H1 (cell line): ENCODE results near the gene WDFY4. TPM values are rescaled to one million over a fixed set of nuclear protein-coding genes. Genes with fewer than 3 reads are reported as not detected.

ENCODE experiments used
- CTCF ChIA-PET: fragments of 300-600 bp; sonication (Branson Sonifier 250); formaldehyde crosslinking; loops from one replicate; lab custom pipeline; 2021; ENCODE audit not compliant: partially characterized antibody; lab: Charles Lee
- POLR2A ChIA-PET: fragments of 300-600 bp; sonication (Branson Sonifier 250); formaldehyde crosslinking; loops from one replicate; lab custom pipeline; 2021; ENCODE audit warnings: inconsistent platforms; ENCODE audit not compliant: partially characterized antibody; lab: Charles Lee
- DNase-seq, 2 experiments: peaks; one replicate each; pipeline versions ENCODE4 v3.0.0 to v3.0.0-alpha.2; 2010 to 2022; ENCODE audit warnings: low spot score in 2 of 2, low read depth in 1 of 2, mixed read lengths in 1 of 2
- FAIRE-seq: peaks from 2 replicates; lab custom pipeline; 2011; peaks lifted over from hg19 to GRCh38; lab: Jason Lieb, UNC
- H2AFZ ChIP-seq: 2 replicates; pipeline ENCODE4 v1.8.1; 2012; ENCODE audit warnings: low read length, inconsistent platforms
- H2AK5ac ChIP-seq: 2 replicates; pipeline ENCODE4 v1.6.1; 2013; ENCODE audit warnings: low read depth, low read length
- H2BK120ac ChIP-seq: replicated peaks from 2 replicates; pipeline ENCODE3; 2013; ENCODE audit warnings: low read depth, low read length, inconsistent platforms
- H2BK12ac ChIP-seq: 2 replicates; pipeline ENCODE4 v1.6.1; 2013; ENCODE audit warnings: low read depth, low read length
- H2BK15ac ChIP-seq: 2 replicates; pipeline ENCODE4 v1.6.1; 2013; ENCODE audit warnings: low read length
- H2BK20ac ChIP-seq: 2 replicates; pipeline ENCODE4 v1.6.1; 2013; ENCODE audit warnings: low read length
- H2BK5ac ChIP-seq: 2 replicates; pipeline ENCODE4 v1.6.1; 2013; ENCODE audit warnings: low read depth, low read length
- H3K14ac ChIP-seq: 2 replicates; pipeline ENCODE4 v1.6.1; 2013; ENCODE audit warnings: inconsistent platforms; ENCODE audit not compliant: insufficient read length
- H3K18ac ChIP-seq: 2 replicates; pipeline ENCODE4 v1.6.1; 2013; ENCODE audit warnings: low read length; ENCODE audit errors: extremely low read depth
- H3K23ac ChIP-seq: 2 replicates; pipeline ENCODE4 v1.6.1; 2013; ENCODE audit warnings: inconsistent platforms; ENCODE audit not compliant: insufficient read length
- H3K23me2 ChIP-seq: 2 replicates; pipeline ENCODE4 v1.6.1; 2013; ENCODE audit warnings: low read depth, low read length
- H3K27ac ChIP-seq: 2 replicates; pipeline ENCODE4 v1.6.1; 2011; ENCODE audit warnings: low read depth, low read length, inconsistent platforms
- H3K27me3 ChIP-seq, 4 experiments: replicated peaks in 1 of 4; 1 replicate in 1 of 4; 2 replicates in 3 of 4; pipeline versions ENCODE4 v1.6.1 to v1.8.1; 2011 to 2013; ENCODE audit warnings: low read length in 3 of 4, mild to moderate bottlenecking in 3 of 4, inconsistent platforms in 2 of 4, mixed read lengths in 2 of 4, moderate library complexity in 1 of 4; ENCODE audit not compliant: control insufficient read depth in 3 of 4, insufficient read depth in 3 of 4; ENCODE audit errors: extremely low read depth in 1 of 4
- H3K36me3 ChIP-seq, 4 experiments: 2 replicates each; pipeline versions ENCODE4 v1.6.1 to v1.8.1; 2011 to 2013; ENCODE audit warnings: mild to moderate bottlenecking in 4 of 4, low read length in 3 of 4, moderate library complexity in 2 of 4, control low read depth in 1 of 4, inconsistent platforms in 1 of 4; ENCODE audit not compliant: insufficient read depth in 4 of 4, control insufficient read depth in 2 of 4
- H3K4ac ChIP-seq: replicated peaks from 2 replicates; pipeline ENCODE3; 2013; ENCODE audit warnings: low read length, low read depth, mixed read lengths, inconsistent platforms; ENCODE audit not compliant: insufficient read length
- H3K4me1 ChIP-seq, 4 experiments: replicated peaks in 1 of 4; 1 replicate in 1 of 4; 2 replicates in 3 of 4; pipeline versions ENCODE4 v1.6.1 to v1.8.1; 2011 to 2013; ENCODE audit warnings: low read length in 3 of 4, inconsistent platforms in 2 of 4, mixed read lengths in 1 of 4; ENCODE audit not compliant: insufficient read depth in 4 of 4, control insufficient read depth in 3 of 4
- H3K4me2 ChIP-seq, 2 experiments: 2 replicates each; pipeline versions ENCODE4 v1.6.1 to v1.8.1; 2011 to 2013; ENCODE audit warnings: low read depth in 2 of 2, low read length in 2 of 2, control low read depth in 1 of 2, inconsistent platforms in 1 of 2, mild to moderate bottlenecking in 1 of 2; ENCODE audit not compliant: insufficient read depth in 1 of 2
- H3K4me3 ChIP-seq, 4 experiments: fragments of 200-600, 300-600 bp in 1 of 4; sonication (generic), shearing (Covaris generic), sonication (Bioruptor Twin) in 1 of 4; 2 replicates each; pipeline versions ENCODE4 v1.5.1 to v1.8.1; 2011 to 2016; ENCODE audit warnings: low read length in 4 of 4, low read depth in 3 of 4, control low read depth in 2 of 4, inconsistent platforms in 2 of 4, mild to moderate bottlenecking in 2 of 4, mixed read lengths in 1 of 4, moderate library complexity in 1 of 4; ENCODE audit not compliant: insufficient read depth in 2 of 4; ENCODE audit errors: extremely low read depth in 1 of 4
- H3K56ac ChIP-seq: replicated peaks from 2 replicates; pipeline ENCODE3; 2013; ENCODE audit warnings: low read depth, mild to moderate bottlenecking, mixed read lengths, low read length, inconsistent platforms; ENCODE audit not compliant: insufficient read length
- H3K79me1 ChIP-seq: 2 replicates; pipeline ENCODE4 v1.6.1; 2013; ENCODE audit warnings: low read depth, low read length, control low read depth
- H3K79me2 ChIP-seq, 2 experiments: 2 replicates each; pipeline versions ENCODE4 v1.6.1 to v1.8.1; 2012 to 2013; ENCODE audit warnings: low read length in 2 of 2, mild to moderate bottlenecking in 2 of 2, inconsistent platforms in 1 of 2; ENCODE audit not compliant: insufficient read depth in 2 of 2, control insufficient read depth in 1 of 2
- H3K9ac ChIP-seq, 4 experiments: replicated peaks in 1 of 4; 1 replicate in 1 of 4; 2 replicates in 3 of 4; pipeline versions ENCODE4 v1.6.1 to v1.8.1; 2011 to 2013; ENCODE audit warnings: low read depth in 3 of 4, low read length in 3 of 4, control low read depth in 2 of 4, mild to moderate bottlenecking in 2 of 4, moderate library complexity in 2 of 4, inconsistent platforms in 1 of 4; ENCODE audit errors: extremely low read depth in 1 of 4
- H3K9me3 ChIP-seq, 2 experiments: 2 replicates each; pipeline versions ENCODE4 v1.6.1 to v1.8.1; 2012 to 2013; ENCODE audit warnings: mild to moderate bottlenecking in 2 of 2, moderate library complexity in 2 of 2, control low read depth in 1 of 2, inconsistent platforms in 1 of 2, low read depth in 1 of 2, low read length in 1 of 2, mixed read lengths in 1 of 2; ENCODE audit not compliant: insufficient read depth in 2 of 2
- H4K20me1 ChIP-seq, 2 experiments: replicated peaks in 1 of 2; 2 replicates each; pipeline versions ENCODE3 to v1.8.1; 2011 to 2013; ENCODE audit warnings: inconsistent platforms in 2 of 2, low read length in 2 of 2, mild to moderate bottlenecking in 1 of 2; ENCODE audit not compliant: insufficient read depth in 2 of 2, control insufficient read depth in 1 of 2
- H4K5ac ChIP-seq: 2 replicates; pipeline ENCODE4 v1.6.1; 2013; ENCODE audit warnings: low read length, low read depth, mixed read lengths, inconsistent platforms; ENCODE audit not compliant: insufficient read length
- H4K8ac ChIP-seq: 2 replicates; pipeline ENCODE4 v1.8.0; 2013; ENCODE audit warnings: mild to moderate bottlenecking, moderate library complexity, low read length, inconsistent platforms; ENCODE audit not compliant: insufficient read depth; ENCODE audit errors: extremely low read depth
- H4K91ac ChIP-seq: replicated peaks from 2 replicates; pipeline ENCODE3; 2013; ENCODE audit warnings: low read length, mixed read lengths, inconsistent platforms; ENCODE audit not compliant: insufficient read length
- ASH2L ChIP-seq: fragments of 200-600, 300-600 bp; sonication (generic); IDR thresholded peaks from one replicate; pipeline ENCODE4 v1.7.1; 2017; ENCODE audit warnings: low read length
- CBX8 ChIP-seq: fragments of 300-800, 300-1000 bp; sonication (generic); IDR thresholded peaks from 2 replicates; pipeline ENCODE4 v1.7.1; 2016; ENCODE audit warnings: low read depth, low read length, borderline replicate concordance
- CHD1 ChIP-seq: IDR thresholded peaks from 2 replicates; pipeline ENCODE4 v1.6.1; 2012; ENCODE audit warnings: low read depth, low read length, improper control_type of control experiment
- EP300 ChIP-seq, 2 experiments: IDR thresholded peaks; 1 replicate in 1 of 2; 2 replicates in 1 of 2; pipeline ENCODE4 v1.6.1; 2011 to 2012; ENCODE audit warnings: low read depth in 2 of 2, low read length in 2 of 2, mild to moderate bottlenecking in 2 of 2, borderline replicate concordance in 1 of 2, inconsistent platforms in 1 of 2, moderate library complexity in 1 of 2
- FOSL1 ChIP-seq: IDR thresholded peaks from 2 replicates; pipeline ENCODE4 v1.6.1; 2011; ENCODE audit warnings: mild to moderate bottlenecking, low read depth, low read length, moderate library complexity; ENCODE audit not compliant: insufficient read depth
- KDM5A ChIP-seq: fragments of 200-600 bp; IDR thresholded peaks from 2 replicates; pipeline ENCODE4 v1.7.1; 2012; ENCODE audit warnings: mild to moderate bottlenecking, low read length, inconsistent platforms, mixed read lengths
- NRF1 ChIP-seq: IDR thresholded peaks from 2 replicates; pipeline ENCODE4 v1.6.1; 2011; ENCODE audit warnings: mild to moderate bottlenecking, low read depth, low read length, improper control_type of control experiment
- POLR2AphosphoS5 ChIP-seq: IDR thresholded peaks from 2 replicates; pipeline ENCODE4 v1.6.1; 2011; ENCODE audit warnings: low read depth, low read length
- RAD21 ChIP-seq, 2 experiments: IDR thresholded peaks in 1 of 2; conservative IDR thresholded peaks in 1 of 2; 2 replicates each; pipeline ENCODE4 v1.6.1; 2011; ENCODE audit warnings: low read depth in 2 of 2, low read length in 2 of 2, improper control_type of control experiment in 1 of 2, inconsistent platforms in 1 of 2, mild to moderate bottlenecking in 1 of 2, moderate library complexity in 1 of 2
- SIN3A ChIP-seq, 2 experiments: IDR thresholded peaks in 1 of 2; conservative IDR thresholded peaks in 1 of 2; 2 replicates each; pipeline ENCODE4 v1.6.1; 2011 to 2012; ENCODE audit warnings: low read length in 2 of 2, improper control_type of control experiment in 1 of 2, low read depth in 1 of 2, mild to moderate bottlenecking in 1 of 2
- ZNF274 ChIP-seq: IDR thresholded peaks from 2 replicates; pipeline ENCODE4 v1.7.0; 2012; ENCODE audit warnings: low read length, borderline replicate concordance; ENCODE audit errors: extremely low read depth
- WGBS, 2 experiments: shearing (Covaris generic) in 1 of 2; methylation state at CpG; one replicate each; pipeline versions ENCODE4 v1.1.6 to v1.1.7; 2013 to 2015; ENCODE audit warnings: low lambda C conversion rate in 2 of 2, mixed read lengths in 2 of 2, inconsistent platforms in 1 of 2, low coverage in 1 of 2, missing lambda C conversion rate in 1 of 2; ENCODE audit not compliant: insufficient replicate concordance in 2 of 2, insufficient coverage in 1 of 2, insufficient read length in 1 of 2; ENCODE audit errors: extremely low coverage in 1 of 2, missing lambda C conversion rate in 1 of 2; 5-methylcytosine and 5-hydroxymethylcytosine counted together
- polyA plus RNA-seq, 7 experiments: library from polyadenylated mRNA; depleted of rRNA in 3 of 7; stranded (reverse) in 5 of 7; unstranded in 2 of 7; fragments of >200 nt in 5 of 7; fragments of 200-250 nt in 2 of 7; gene quantifications; 1 replicate in 5 of 7; 2 replicates in 1 of 7; 4 replicates in 1 of 7; pipeline versions ENCODE4 v1.2.1 to v1.2.3, GENCODE V29; 2011 to 2013; ENCODE audit warnings: missing spikeins in 2 of 7, mixed read lengths in 2 of 7
- total RNA-seq: library from RNA; stranded (reverse); fragmentation: NEBNext Ultra II Directional; extraction: Animal tissue kit (Norgen Biotek cat#: 25700); gene quantifications from 2 replicates; pipeline ENCODE4 v1.2.1, GENCODE V29; 2021

Gene WDFY4
- total and polyA plus RNA-seq, 2 of the 8 experiments (the other 6 are each of a cell fraction or from before 2014, with no cell fraction given) = not detected

DNA sequence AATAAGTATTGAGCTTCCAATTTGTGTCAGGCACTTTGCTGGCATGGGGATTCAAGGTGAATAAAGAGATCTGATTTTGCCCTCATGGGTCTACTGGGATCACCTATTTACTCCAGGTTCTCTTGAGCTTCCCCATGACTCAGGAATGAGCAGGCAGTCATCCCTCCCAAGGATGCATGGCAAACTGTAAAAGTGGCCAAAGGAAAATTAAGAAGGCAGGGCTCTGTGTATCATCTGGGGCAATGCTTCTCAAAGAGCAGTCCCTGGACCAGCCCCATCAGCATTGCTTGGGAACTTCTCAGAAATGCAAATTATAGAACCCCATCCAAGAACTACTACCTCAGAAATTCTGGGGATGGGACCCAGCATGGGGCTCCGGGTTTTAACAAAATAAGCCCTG, 48.7 kb downstream of the WDFY4 start:
- no peak overlapping the region for H3K56ac ChIP-seq
- FAIRE-seq = no peak
- peak in 1 of 2 experiments; percentile 39 for DNase-seq
- no peak overlapping the region for H2BK15ac ChIP-seq
- H3K79me2 ChIP-seq = no peaks in the 10 kb centered on the region
- no peaks in the 10 kb centered on the region for H3K27me3 ChIP-seq
- no peaks in the 10 kb centered on the region for H3K79me1 ChIP-seq
- ChIA-PET POLR2A (interaction anchor here (0.6 kb wide), 1 partner anchor 814 kb away, joined by 3 read pairs; no protein-coding TSS in a partner anchor), CTCF (interaction anchor here (0.6 to 1.2 kb wide), 4 partner anchors 17 to 328 kb away, joined by 3 to 4 read pairs (median 3); no protein-coding TSS in a partner anchor)
- no peak overlapping the region for H4K5ac ChIP-seq
- no peak overlapping the region for H3K4me3 ChIP-seq
- H2AK5ac ChIP-seq = no peak overlapping the region
- no peak overlapping the region for H4K8ac ChIP-seq
- peaks cover 0 to 7% (median 3%) of the 10 kb centered on the region in 4 experiments; a peak in 4 of 7 replicates for H3K4me1 ChIP-seq
- no peaks in the 10 kb centered on the region for H3K23me2 ChIP-seq
- 0 out of 4 replicates have a peak overlapping the region, but pooled peaks of 1 of the 2 experiments have one; percentile 26 for H3K4me2 ChIP-seq
- no peaks in the 10 kb centered on the region for H4K20me1 ChIP-seq
- no peak overlapping the region for H3K27ac ChIP-seq
- no peak overlapping the region for H3K9ac ChIP-seq
- no peak overlapping the region for H2AFZ ChIP-seq
- no peak overlapping the region for H2BK120ac ChIP-seq
- no peak overlapping the region for H4K91ac ChIP-seq
- H3K23ac ChIP-seq = no peak overlapping the region
- H2BK5ac ChIP-seq = no peak overlapping the region
- H3K4ac ChIP-seq = no peak overlapping the region
- 38% methylated on average over 1 of the region's 1 CpG; no CpG with 5 or more reads in 1 of the 2 experiments for WGBS, 2 experiments
- no peak overlapping the region for H2BK12ac ChIP-seq
- no peaks in the 10 kb centered on the region for H3K9me3 ChIP-seq
- H3K18ac ChIP-seq = no peak overlapping the region
- no peak overlapping the region for H3K14ac ChIP-seq
- H3K36me3 ChIP-seq = no peaks in the 10 kb centered on the region
- no peak overlapping the region for H2BK20ac ChIP-seq
- TF ChIP-seq SIN3A (conservative IDR thresholded peaks at IDR 0.05 in 1 of 2, IDR thresholded peaks at IDR 0.05 in 1 of 2; ENCODE audit: low read depth in 1 of 2, low read length in 2 of 2) = no peak
- no peak for TF ChIP-seq CBX8
- TF ChIP-seq KDM5A = no peak
- TF ChIP-seq ZNF274 = no peak
- TF ChIP-seq CHD1 = no peak
- TF ChIP-seq EP300 (IDR thresholded peaks at IDR 0.05; ENCODE audit: borderline replicate concordance in 1 of 2, low read depth in 2 of 2, low read length in 2 of 2) = no peak
- no peak for TF ChIP-seq FOSL1
- TF ChIP-seq RAD21 (IDR thresholded peaks at IDR 0.05 in 1 of 2, conservative IDR thresholded peaks at IDR 0.05 in 1 of 2; ENCODE audit: low read depth in 2 of 2, low read length in 2 of 2) = no peak
- no peak for TF ChIP-seq NRF1
- no peak for TF ChIP-seq ASH2L
- no peak for TF ChIP-seq POLR2AphosphoS5
